ENCODE measurements around the gene PCDHA4. TPM values are rescaled to one million over a fixed set of nuclear protein-coding genes. Genes with fewer than 3 reads are reported as not detected.
"Not testable (repeated sequence)": the region's sequence is repeated elsewhere in the genome, so short reads cannot be mapped to it uniquely, and the experiment has no call there.

Gene PCDHA4
- total and polyA plus RNA-seq, 2 experiments from 2014 or later = 1.8 to 12.5 TPM

DNA sequence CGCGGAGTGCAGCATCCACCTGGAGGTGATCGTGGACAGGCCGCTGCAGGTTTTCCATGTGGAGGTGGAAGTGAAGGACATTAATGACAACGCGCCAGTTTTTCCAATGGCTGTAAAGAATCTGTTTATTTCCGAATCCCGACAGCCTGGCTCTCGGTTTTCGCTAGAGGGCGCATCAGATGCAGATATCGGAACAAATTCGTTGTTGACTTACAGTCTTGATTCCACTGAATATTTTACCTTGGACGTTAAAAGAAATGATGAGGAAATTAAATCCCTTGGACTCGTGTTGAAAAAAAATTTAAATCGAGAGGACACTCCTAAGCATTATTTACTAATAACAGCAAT is 5.4 kb upstream of the PCDHA4 start:
- no peaks in the 10 kb centered on the region for H3K27me3 ChIP-seq (ENCODE audit: insufficient read depth)
- no peaks in the 10 kb centered on the region for H3K9me2 ChIP-seq (ENCODE audit: insufficient read depth)
- Mint-ChIP-seq H3K36me3 (ENCODE audit: low read depth) (peaks cover 43% of the 10 kb centered on the region), H3K27ac (no peak overlapping the region), H3K27me3 (ENCODE audit: insufficient read depth, low read depth, poor library complexity) (no peaks in the 10 kb centered on the region), H3K9me3 (peaks cover 21% of the 10 kb centered on the region), H3K4me1 (no peaks in the 10 kb centered on the region; the same call in 1 of the 3 replicates), H3K4me3 (no peak overlapping the region)
- H3K36me3 ChIP-seq (ENCODE audit: insufficient read depth) = no peaks in the 10 kb centered on the region
- DNase-seq (ENCODE audit: low spot score) (peak; percentile 58), ATAC-seq (no peak)
- no peaks in the 10 kb centered on the region for H4K20me1 ChIP-seq (replicated peaks; ENCODE audit: insufficient read depth)
- H3K79me2 ChIP-seq (replicated peaks; ENCODE audit: insufficient read depth) = no peaks in the 10 kb centered on the region
- peak overlapping the region; percentile 15; the same call in 1 of the 2 replicates for H2AFZ ChIP-seq
- H3K27ac ChIP-seq (ENCODE audit: low read depth) = no peak overlapping the region
- H3F3A ChIP-seq (replicated peaks; ENCODE audit: low read depth) = no peaks in the 10 kb centered on the region
- peak overlapping the region; percentile 61 for H3K4me2 ChIP-seq
- no peak for TF ChIP-seq EZH2phosphoT487 (IDR thresholded peaks at IDR 0.05; ENCODE audit: unreplicated experiment)
- TF ChIP-seq, protein P1, sequence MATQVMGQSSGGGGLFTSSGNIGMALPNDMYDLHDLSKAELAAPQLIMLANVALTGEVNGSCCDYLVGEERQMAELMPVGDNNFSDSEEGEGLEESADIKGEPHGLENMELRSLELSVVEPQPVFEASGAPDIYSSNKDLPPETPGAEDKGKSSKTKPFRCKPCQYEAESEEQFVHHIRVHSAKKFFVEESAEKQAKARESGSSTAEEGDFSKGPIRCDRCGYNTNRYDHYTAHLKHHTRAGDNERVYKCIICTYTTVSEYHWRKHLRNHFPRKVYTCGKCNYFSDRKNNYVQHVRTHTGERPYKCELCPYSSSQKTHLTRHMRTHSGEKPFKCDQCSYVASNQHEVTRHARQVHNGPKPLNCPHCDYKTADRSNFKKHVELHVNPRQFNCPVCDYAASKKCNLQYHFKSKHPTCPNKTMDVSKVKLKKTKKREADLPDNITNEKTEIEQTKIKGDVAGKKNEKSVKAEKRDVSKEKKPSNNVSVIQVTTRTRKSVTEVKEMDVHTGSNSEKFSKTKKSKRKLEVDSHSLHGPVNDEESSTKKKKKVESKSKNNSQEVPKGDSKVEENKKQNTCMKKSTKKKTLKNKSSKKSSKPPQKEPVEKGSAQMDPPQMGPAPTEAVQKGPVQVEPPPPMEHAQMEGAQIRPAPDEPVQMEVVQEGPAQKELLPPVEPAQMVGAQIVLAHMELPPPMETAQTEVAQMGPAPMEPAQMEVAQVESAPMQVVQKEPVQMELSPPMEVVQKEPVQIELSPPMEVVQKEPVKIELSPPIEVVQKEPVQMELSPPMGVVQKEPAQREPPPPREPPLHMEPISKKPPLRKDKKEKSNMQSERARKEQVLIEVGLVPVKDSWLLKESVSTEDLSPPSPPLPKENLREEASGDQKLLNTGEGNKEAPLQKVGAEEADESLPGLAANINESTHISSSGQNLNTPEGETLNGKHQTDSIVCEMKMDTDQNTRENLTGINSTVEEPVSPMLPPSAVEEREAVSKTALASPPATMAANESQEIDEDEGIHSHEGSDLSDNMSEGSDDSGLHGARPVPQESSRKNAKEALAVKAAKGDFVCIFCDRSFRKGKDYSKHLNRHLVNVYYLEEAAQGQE (IDR thresholded peaks at IDR 0.05; ENCODE audit: unreplicated experiment) = no peak
- no peak for TF ChIP-seq EZH2 (IDR thresholded peaks at IDR 0.05; ENCODE audit: low read depth, unreplicated experiment)
- no peak for TF ChIP-seq ETS1 (IDR thresholded peaks at IDR 0.05)
- TF ChIP-seq ZNF462 (CRISPR knock-in tag; IDR thresholded peaks at IDR 0.05) = no peak
- TF ChIP-seq, protein P2, sequence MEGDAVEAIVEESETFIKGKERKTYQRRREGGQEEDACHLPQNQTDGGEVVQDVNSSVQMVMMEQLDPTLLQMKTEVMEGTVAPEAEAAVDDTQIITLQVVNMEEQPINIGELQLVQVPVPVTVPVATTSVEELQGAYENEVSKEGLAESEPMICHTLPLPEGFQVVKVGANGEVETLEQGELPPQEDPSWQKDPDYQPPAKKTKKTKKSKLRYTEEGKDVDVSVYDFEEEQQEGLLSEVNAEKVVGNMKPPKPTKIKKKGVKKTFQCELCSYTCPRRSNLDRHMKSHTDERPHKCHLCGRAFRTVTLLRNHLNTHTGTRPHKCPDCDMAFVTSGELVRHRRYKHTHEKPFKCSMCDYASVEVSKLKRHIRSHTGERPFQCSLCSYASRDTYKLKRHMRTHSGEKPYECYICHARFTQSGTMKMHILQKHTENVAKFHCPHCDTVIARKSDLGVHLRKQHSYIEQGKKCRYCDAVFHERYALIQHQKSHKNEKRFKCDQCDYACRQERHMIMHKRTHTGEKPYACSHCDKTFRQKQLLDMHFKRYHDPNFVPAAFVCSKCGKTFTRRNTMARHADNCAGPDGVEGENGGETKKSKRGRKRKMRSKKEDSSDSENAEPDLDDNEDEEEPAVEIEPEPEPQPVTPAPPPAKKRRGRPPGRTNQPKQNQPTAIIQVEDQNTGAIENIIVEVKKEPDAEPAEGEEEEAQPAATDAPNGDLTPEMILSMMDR (conservative IDR thresholded peaks at IDR 0.05; ENCODE audit: low read depth in 2 of 2) = peak; percentile 65 to 70
- no peak for TF ChIP-seq POLR2AphosphoS5 (IDR thresholded peaks at IDR 0.05; ENCODE audit: low read depth)
- TF ChIP-seq ZNF114 (CRISPR knock-in tag; IDR thresholded peaks at IDR 0.05) = no peak
- no peak for TF ChIP-seq CREB1 (CRISPR knock-in tag; IDR thresholded peaks at IDR 0.05; ENCODE audit: low read depth)
- no peaks in the 10 kb centered on the region for H3K4me1 ChIP-seq (ENCODE audit: insufficient read depth)
- peak overlapping the region; percentile 50 for H3K4me3 ChIP-seq

DNA sequence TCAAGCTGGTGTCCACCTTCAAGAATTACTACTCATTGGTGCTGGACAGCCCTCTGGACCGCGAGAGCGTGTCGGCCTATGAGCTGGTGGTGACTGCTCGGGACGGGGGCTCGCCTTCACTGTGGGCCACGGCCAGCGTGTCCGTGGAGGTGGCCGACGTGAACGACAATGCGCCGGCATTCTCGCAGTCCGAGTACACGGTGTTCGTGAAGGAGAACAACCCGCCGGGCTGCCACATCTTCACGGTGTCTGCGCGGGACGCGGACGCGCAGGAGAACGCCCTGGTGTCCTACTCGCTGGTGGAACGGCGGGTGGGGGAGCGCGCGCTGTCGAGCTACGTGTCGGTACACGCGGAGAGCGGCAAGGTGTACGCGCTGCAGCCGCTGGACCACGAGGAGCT is 4.5 kb upstream of the PCDHA4 start:
- not testable (repeated sequence) for H3K4me3 Mint-ChIP-seq; ATAC-seq; H3K36me3 ChIP-seq (ENCODE audit: insufficient read depth); H3K4me2 ChIP-seq; H3K4me3 ChIP-seq; H3K79me2 ChIP-seq (replicated peaks; ENCODE audit: insufficient read depth); H3K27ac ChIP-seq (ENCODE audit: low read depth); H3K27ac Mint-ChIP-seq; H3K4me1 ChIP-seq (ENCODE audit: insufficient read depth); H3K4me1 Mint-ChIP-seq; H4K20me1 ChIP-seq (replicated peaks; ENCODE audit: insufficient read depth); H3F3A ChIP-seq (replicated peaks; ENCODE audit: low read depth); H3K9me2 ChIP-seq (ENCODE audit: insufficient read depth); H3K27me3 ChIP-seq (ENCODE audit: insufficient read depth); H2AFZ ChIP-seq; H3K27me3 Mint-ChIP-seq (ENCODE audit: insufficient read depth, low read depth, poor library complexity); DNase-seq (ENCODE audit: low spot score)
- Mint-ChIP-seq H3K9me3 (peaks cover 19% of the 10 kb centered on the region), H3K36me3 (ENCODE audit: low read depth) (peaks cover 37% of the 10 kb centered on the region)

All from GM23338 (cell line).